BJ (cell line): ENCODE measurements around the gene DOCK10. TPM values are rescaled to one million over a fixed set of nuclear protein-coding genes. Genes with fewer than 3 reads are reported as not detected.
"Not testable (repeated sequence)": the region's sequence is repeated elsewhere in the genome, so short reads cannot be mapped to it uniquely, and the experiment has no call there.

Source experiments
- CTCF ChIA-PET: fragments of 350-600 bp; formaldehyde crosslinking; extraction: SDS; loops from one replicate; lab custom pipeline; 2021; ENCODE audit warnings: antibody characterized with exemption, inconsistent platforms; lab: Yijun Ruan, JAX
- POLR2A ChIA-PET: fragments of 300-600 bp; sonication (Branson Sonifier 250); formaldehyde crosslinking; extraction: SDS; loops from one replicate; lab custom pipeline; 2021; ENCODE audit warnings: antibody characterized with exemption; lab: Charles Lee
- DNase-seq: peaks from one replicate; pipeline ENCODE4 v3.0.0-alpha.2; 2011; ENCODE audit warnings: low read depth
- H3K27me3 ChIP-seq: 2 replicates; pipeline ENCODE4 v1.6.0; 2011; ENCODE audit warnings: low read length; ENCODE audit not compliant: control insufficient read depth, insufficient read depth
- H3K36me3 ChIP-seq: 2 replicates; pipeline ENCODE4 v1.5.1; 2011; ENCODE audit warnings: low read length; ENCODE audit not compliant: control insufficient read depth, insufficient read depth
- H3K4me3 ChIP-seq: 2 replicates; pipeline ENCODE4 v1.5.1; 2011; ENCODE audit warnings: low read depth, mild to moderate bottlenecking, control low read depth, low read length
- CTCF ChIP-seq: IDR thresholded peaks from 2 replicates; pipeline ENCODE4 v1.5.1; 2011; ENCODE audit warnings: low read depth, mild to moderate bottlenecking, control low read depth, inconsistent platforms, low read length, moderate library complexity; ENCODE audit not compliant: insufficient read depth
- polyA plus RNA-seq: library from polyadenylated mRNA; depleted of rRNA; stranded (reverse); fragments of >200 nt; gene quantifications from 2 replicates; pipeline ENCODE4 v1.2.3, GENCODE V29; 2011

DOCK10 gene
- polyA plus RNA-seq, 1 experiment = 62.7 TPM

DNA sequence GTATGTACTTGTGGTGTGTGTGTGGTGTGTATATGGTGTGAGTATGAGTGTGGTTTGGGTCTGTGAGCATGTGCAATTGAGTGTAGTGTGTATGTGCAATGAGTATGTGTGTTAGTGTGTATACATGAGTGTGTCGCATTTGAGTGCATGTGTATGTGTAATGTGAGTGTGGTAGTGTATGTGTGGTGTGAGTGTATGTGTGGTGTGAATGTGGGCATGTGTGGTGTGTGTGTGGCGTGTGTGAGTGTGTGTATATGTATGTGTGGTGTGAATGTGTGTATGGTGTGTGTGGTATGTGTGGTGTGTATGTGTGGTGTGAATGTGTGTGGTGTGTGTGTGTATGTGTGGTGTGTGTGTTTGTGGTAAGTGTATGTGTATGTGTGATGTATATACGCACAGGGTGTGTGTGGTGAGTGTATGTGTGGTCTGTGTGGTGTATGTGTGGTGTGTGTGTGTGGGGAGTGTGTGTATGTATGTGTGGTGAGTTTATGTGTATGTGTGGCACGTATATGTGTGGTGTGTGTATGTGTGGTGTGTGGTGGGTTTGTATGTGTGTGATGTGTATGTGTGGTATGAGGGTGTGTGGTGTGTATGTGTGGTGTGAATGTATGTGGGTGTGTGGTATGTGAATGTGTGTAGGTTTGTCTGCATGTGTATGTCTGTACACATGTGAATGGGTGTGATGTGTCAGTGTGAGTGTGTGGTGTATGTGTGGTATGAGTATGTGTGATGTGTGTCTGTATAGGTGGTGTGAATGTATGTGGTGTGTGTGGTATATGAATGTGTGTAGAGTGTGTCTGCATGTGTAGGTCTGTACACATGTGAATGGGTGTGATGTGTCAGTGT, 123.4 kb downstream of the DOCK10 start:
- POLR2A ChIA-PET = no interaction called here
- no peak overlapping the region for H3K4me3 ChIP-seq
- CTCF ChIA-PET = no interaction called here
- TF ChIP-seq CTCF = no peak
- H3K27me3 ChIP-seq = no peaks in the 10 kb centered on the region
- DNase-seq = no peak
- H3K36me3 ChIP-seq = no peaks in the 10 kb centered on the region

DNA sequence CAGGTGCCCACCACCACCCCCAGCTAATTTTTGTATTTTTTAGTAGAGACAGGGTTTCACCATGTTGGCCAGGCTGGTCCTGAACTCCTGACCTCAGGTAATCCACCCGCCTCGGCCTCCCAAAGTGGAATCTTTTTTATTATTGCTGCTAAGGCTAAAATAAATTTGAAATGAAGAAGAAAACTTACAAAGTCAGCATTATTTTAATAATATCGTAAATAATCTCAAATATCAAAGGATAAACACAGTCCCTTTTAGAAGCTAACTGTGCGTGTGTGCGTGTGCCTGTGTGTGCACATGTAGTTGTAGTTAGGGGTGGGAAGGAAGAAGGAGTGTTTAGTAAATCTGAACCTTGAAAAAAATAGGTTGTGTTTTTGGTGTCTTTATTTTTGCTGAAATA, 125.0 kb downstream of the DOCK10 start:
- CTCF ChIA-PET, H3K4me3 ChIP-seq, H3K36me3 ChIP-seq, DNase-seq, H3K27me3 ChIP-seq: not testable (repeated sequence)
- POLR2A ChIA-PET = interaction anchor here (0.6 kb wide), 1 partner anchor 740 kb away, joined by 7 read pairs; no protein-coding TSS in a partner anchor

DNA sequence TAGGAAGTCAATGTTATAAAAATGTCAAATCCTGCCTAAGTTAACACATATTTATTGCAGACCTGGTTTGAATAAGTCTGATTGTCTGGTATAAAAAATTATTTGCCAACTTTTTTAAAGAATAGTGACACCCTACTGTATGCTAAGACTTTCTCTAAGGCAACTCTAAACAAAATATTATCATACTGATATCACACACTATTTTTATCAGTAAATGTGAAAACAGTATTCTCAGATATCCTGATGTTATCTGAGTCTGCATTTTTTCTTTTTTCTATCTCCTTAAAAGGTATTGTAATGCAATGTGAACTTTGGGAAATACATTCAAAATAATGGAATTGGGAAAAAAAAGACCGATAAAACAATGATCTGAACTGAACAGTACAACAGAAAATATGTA, 127.1 kb downstream of the DOCK10 start:
- H3K27me3 ChIP-seq = no peaks in the 10 kb centered on the region
- no peaks in the 10 kb centered on the region for H3K36me3 ChIP-seq
- TF ChIP-seq CTCF = no peak
- ChIA-PET CTCF (no interaction called here), POLR2A (no interaction called here)
- H3K4me3 ChIP-seq = no peak overlapping the region
- DNase-seq = no peak

GRCh38 chr2:224910574-224910925, 131.7 kb downstream of the DOCK10 start:
- ChIA-PET CTCF (interaction anchor here (1.4 kb wide), 1 partner anchor 11 kb away, joined by 4 read pairs; no protein-coding TSS in a partner anchor), POLR2A (no interaction called here)
- no peak for DNase-seq
- TF ChIP-seq CTCF = no peak
- Histone ChIP-seq H3K4me3 (no peak overlapping the region), H3K27me3 (no peaks in the 10 kb centered on the region), H3K36me3 (no peaks in the 10 kb centered on the region)

- TF ChIP-seq CTCF = no peak
- ChIA-PET CTCF (interaction anchor here (0.7 to 1.4 kb wide), 2 partner anchors 11 to 91 kb away, joined by 4 read pairs; no protein-coding TSS in a partner anchor), POLR2A (interaction anchor here (0.6 kb wide), 1 partner anchor 10 kb away, joined by 7 read pairs; no protein-coding TSS in a partner anchor)
- Histone ChIP-seq H3K36me3 (no peaks in the 10 kb centered on the region), H3K4me3 (no peak overlapping the region), H3K27me3 (no peaks in the 10 kb centered on the region)
- DNase-seq = peak; percentile 63
Observed at GRCh38 chr2:224909885-224910573, 132.2 kb downstream of the DOCK10 start.
